Ovary (tissue), 9 donors: ENCODE results near the gene RANBP2. TPM values are rescaled to one million over a fixed set of nuclear protein-coding genes. Genes with fewer than 3 reads are reported as not detected.

Experiments
- DNase-seq, 5 donors: peaks; one replicate each; pipeline ENCODE4 v3.0.0-alpha.2; 2019 to 2020
- H3K27ac ChIP-seq, 2 donors: fragments of 200-600 bp; one replicate each; pipeline versions ENCODE4 v1.5.1 to v1.8.0; 2019 to 2022
- H3K27me3 ChIP-seq: fragments of 200-600 bp; one replicate; pipeline ENCODE4 v1.8.0; 2022
- H3K36me3 ChIP-seq: fragments of 200-600 bp; sonication (generic); one replicate; pipeline ENCODE4 v1.5.1; 2019
- H3K4me1 ChIP-seq: one replicate; pipeline ENCODE4 v1.8.1; 2013; ENCODE audit warnings: mild to moderate bottlenecking, moderate library complexity; ENCODE audit not compliant: insufficient read depth
- H3K4me3 ChIP-seq: fragments of 200-600 bp; sonication (generic); one replicate; pipeline ENCODE4 v1.5.1; 2017
- H3K9me3 ChIP-seq, 2 donors: fragments of 200-600 bp in 1 of 2; sonication (generic) in 1 of 2; one replicate each; pipeline versions ENCODE4 v1.5.1 to v1.8.1; 2013 to 2019; ENCODE audit warnings: mild to moderate bottlenecking in 1 of 2, moderate library complexity in 1 of 2
- CTCF ChIP-seq, 3 donors: fragments of 450-650 bp in 2 of 3; fragments of 200-600 bp in 1 of 3; IDR thresholded peaks; one replicate each; pipeline versions ENCODE4 v1.5.1 to v1.8.0; 2016 to 2022; ENCODE audit warnings: antibody characterized with exemption in 3 of 3, mild to moderate bottlenecking in 1 of 3
- EP300 ChIP-seq: sonication (generic); formaldehyde crosslinking; IDR thresholded peaks from one replicate; pipeline ENCODE4 v1.6.1; 2017; ENCODE audit warnings: antibody characterized with exemption
- POLR2A ChIP-seq: fragments of 450-650 bp; IDR thresholded peaks from one replicate; pipeline ENCODE4 v1.6.1; 2017; ENCODE audit warnings: antibody characterized with exemption, mild to moderate bottlenecking, moderate library complexity
- WGBS, 3 donors: extraction: QIAGEN DNeasy Blood & Tissue Kit in 1 of 3; methylation state at CpG; one replicate each; pipeline versions ENCODE4 v1.1.5 to v1.1.7; 2013 to 2017; 5-methylcytosine and 5-hydroxymethylcytosine counted together
- intact Hi-C, 4 donors: fragments of 100-400 bp; cut with DNase I; formaldehyde crosslinking; loops; one replicate each; pipeline versions ENCODE4 v1.11.0 to v1.15.1; 2022 to 2023
- polyA plus RNA-seq, 2 donors: library from polyadenylated mRNA; stranded (reverse); fragments of 200-250 nt in 1 of 2; fragments of 350-450 nt in 1 of 2; fragmentation: Illumina TruSeq in 1 of 2; extraction: RNeasy Lipid Tissue Mini Kit (QIAGEN cat#74804) in 1 of 2; gene quantifications; one replicate each; pipeline ENCODE4 v1.2.3, GENCODE V29; 2013 to 2014
- small RNA-seq: library from RNA; depleted of rRNA; stranded (forward); fragments of <200 nt; gene quantifications from one replicate; pipeline ENCODE3, GENCODE V24; 2016
- total RNA-seq, 7 donors: library from RNA; depleted of rRNA in 2 of 7; stranded (reverse); fragments of >200 nt in 2 of 7; fragmentation: NEBNext Ultra II Directional in 3 of 7; extraction: Animal tissue kit (Norgen Biotek cat#: 25700) in 3 of 7; gene quantifications; one replicate each; pipeline versions ENCODE4 v1.1.0 to v1.2.4, GENCODE V29; 2016 to 2023
- donor health status: DM: no; HTN: no; CAD: no; lungs with moderate emphysema.
- donor health status: DM: no; HTN: no; CAD: no.
- donor health status: Bipolar disorder and iron deficiency.
- donor health status: DM: yes; HTN: yes; CAD: no.
- donor health status: DM: no; HTN: no; CAD: no.
- donor health status: DM: yes; HTN: yes; CAD: no.

The RANBP2 gene
- total and polyA plus RNA-seq, 9 donors = 14.5 to 95.6 (median 86.6) TPM

GRCh38 chr2:108833219-108833618 is 113.9 kb downstream of the RANBP2 start:
- no peaks in the 10 kb centered on the region for H3K9me3 ChIP-seq
- H3K4me3 ChIP-seq = no peak overlapping the region
- H3K27ac ChIP-seq = no peak overlapping the region
- TF ChIP-seq EP300 (no peak), POLR2A (no peak), CTCF (IDR thresholded peaks at IDR 0.05) (no peak)
- H3K4me1 ChIP-seq = no peaks in the 10 kb centered on the region
- H3K36me3 ChIP-seq = no peaks in the 10 kb centered on the region
- H3K27me3 ChIP-seq = no peaks in the 10 kb centered on the region
- no peak for DNase-seq
- intact Hi-C loops = no loop called here

- DNase-seq = no peak
- intact Hi-C loops = no loop called here
- Histone ChIP-seq H3K4me3 (no peak overlapping the region), H3K4me1 (no peaks in the 10 kb centered on the region), H3K36me3 (no peaks in the 10 kb centered on the region), H3K27me3 (no peaks in the 10 kb centered on the region), H3K27ac (no peak overlapping the region), H3K9me3 (no peaks in the 10 kb centered on the region)
- WGBS, 3 donors = 94 to 96% (median 95%) methylated on average over 3 of the region's 3 CpGs
- no peak for TF ChIP-seq EP300
- TF ChIP-seq CTCF (IDR thresholded peaks at IDR 0.05) = no peak
- no peak for TF ChIP-seq POLR2A
These were observed 115.3 kb downstream of the RANBP2 start for GRCh38 chr2:108834620-108835019.

DNA sequence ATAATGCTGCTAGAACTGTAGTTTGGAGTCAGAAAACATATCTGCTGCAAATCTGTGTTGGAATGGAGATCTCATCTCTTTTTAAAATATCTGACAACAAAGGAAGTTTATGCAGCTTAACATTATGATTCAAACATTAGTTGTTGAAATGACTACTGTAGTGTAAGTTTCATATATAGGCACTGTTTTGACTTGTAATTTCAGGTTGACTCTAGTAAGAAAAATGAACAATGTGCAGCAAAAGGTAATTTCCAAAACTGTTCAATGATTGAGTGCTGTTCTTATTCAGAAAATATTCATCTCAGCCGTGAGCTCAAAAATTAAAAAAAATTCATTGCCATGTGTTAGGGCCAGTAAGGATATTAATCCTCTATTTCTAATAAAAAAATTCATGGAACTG is 115.8 kb downstream of the RANBP2 start:
- H3K4me3 ChIP-seq = no peak overlapping the region
- DNase-seq = no peak
- no peaks in the 10 kb centered on the region for H3K9me3 ChIP-seq
- no peaks in the 10 kb centered on the region for H3K4me1 ChIP-seq
- H3K27ac ChIP-seq = no peak overlapping the region
- H3K27me3 ChIP-seq = no peaks in the 10 kb centered on the region
- H3K36me3 ChIP-seq = no peaks in the 10 kb centered on the region
- 88 to 94% (median 93%) methylated on average over 1 of the region's 1 CpG for WGBS, 3 donors
- no peak for TF ChIP-seq CTCF (IDR thresholded peaks at IDR 0.05)
- no peak for TF ChIP-seq POLR2A
- TF ChIP-seq EP300 = no peak
- intact Hi-C loops = no loop called here

Small RNA genes lying within 50 kb of the gene (small RNA-seq; reads per million reads assigned to genes)
- not detected for gene AC010095.1

Other genes starting within 250 kb of the RANBP2 start
- gene LIMS1, start 185.0 kb upstream of the RANBP2 start, total RNA-seq = 10 to 100 TPM; 36.2 to 91.1 (median 52.4) TPM
- 10 to 100 TPM; 38.8 to 39.8 TPM for gene LIMS1, start 185.0 kb upstream of the RANBP2 start, polyA plus RNA-seq
- gene CCDC138, start 67.3 kb downstream of the RANBP2 start, total RNA-seq = 1 to 10 TPM; 3.4 to 8.6 (median 5.1) TPM
- 1 to 10 TPM; 1.9 TPM for gene CCDC138, start 67.3 kb downstream of the RANBP2 start, polyA plus RNA-seq